ENCODE results near the gene CPAMD8.

The CPAMD8 gene

DNA sequence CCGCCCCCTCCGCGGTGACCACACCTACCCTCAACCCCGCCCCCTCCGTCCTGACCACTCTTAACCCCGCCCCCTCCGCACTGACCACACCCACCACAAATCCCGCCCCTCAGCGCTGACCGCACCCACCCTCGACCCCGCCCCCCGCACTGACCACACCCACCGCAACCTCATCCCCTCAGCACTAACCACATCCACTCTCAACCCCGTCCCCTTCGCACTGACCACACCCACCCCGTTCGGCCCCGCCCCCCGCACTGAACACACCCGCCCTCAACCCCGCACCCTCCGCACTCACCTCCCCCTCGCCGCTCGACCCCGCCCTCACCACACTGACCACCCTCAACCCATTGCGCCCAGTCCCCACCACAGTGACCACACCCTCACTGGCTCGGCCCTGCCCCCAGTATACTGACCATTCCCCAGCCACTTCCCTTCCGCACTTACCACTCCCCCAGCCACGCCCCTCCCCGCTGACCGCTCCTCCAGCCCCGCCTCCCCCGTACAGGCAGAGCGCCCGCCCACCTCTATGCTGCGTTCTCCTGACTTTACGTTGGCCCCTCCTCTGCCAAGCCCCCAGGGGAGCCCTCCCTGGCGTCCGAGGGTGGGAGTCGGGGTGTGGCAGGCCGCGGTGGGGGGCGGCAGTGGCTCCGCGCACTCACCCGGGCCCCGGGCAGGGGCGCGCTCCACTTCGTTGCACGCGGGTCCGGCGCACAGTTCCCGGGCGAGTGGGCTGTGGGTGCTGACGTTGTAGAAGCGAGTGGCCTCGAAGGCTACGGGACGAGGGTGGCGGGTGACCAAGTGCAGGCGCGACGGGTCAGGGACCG lies 129.4 kb downstream of the CPAMD8 start:
- DNase-seq, result peak; percentile 99
- H3K14ac ChIP-seq (ENCODE audit: low read length in 2 of 2), result peak overlapping the region in 1 of 2 experiments; percentile 90
- H2BK12ac ChIP-seq (ENCODE audit: low read length in 2 of 2), result peak overlapping the region in 1 of 2 experiments; percentile 88
- H3K9ac ChIP-seq (ENCODE audit: low read length), result no peak overlapping the region
- peak overlapping the region; percentile 98 for H2AFZ ChIP-seq (ENCODE audit: low read depth, low read length)
- peak overlapping the region; percentile 47 to 60 for H3K4me3 ChIP-seq (ENCODE audit: insufficient read depth in 1 of 2, low read depth in 1 of 2, low read length in 2 of 2)
- peak overlapping the region; percentile 92 to 97 for H3K18ac ChIP-seq (ENCODE audit: low read depth in 1 of 2, low read length in 2 of 2)
- peak overlapping the region; percentile 85 to 86 for H3K4ac ChIP-seq (ENCODE audit: low read depth in 1 of 2, low read length in 2 of 2)
- WGBS, result 2% methylated on average over 56 of the region's 68 CpGs
- H3K27me3 ChIP-seq (ENCODE audit: control insufficient read depth in 1 of 2, insufficient read depth in 1 of 2, low read length in 2 of 2), result peaks cover 5 to 40% of the 10 kb centered on the region in 2 experiments
- H3K4me1 ChIP-seq (ENCODE audit: control insufficient read depth, insufficient read depth, low read depth, low read length), result peaks cover 15% of the 10 kb centered on the region
- H4K91ac ChIP-seq (ENCODE audit: low read length), result peak overlapping the region; percentile 92
- H3K79me1 ChIP-seq (replicated peaks; ENCODE audit: low read length, poor library complexity, severe bottlenecking), result no peaks in the 10 kb centered on the region
- H2AK5ac ChIP-seq (ENCODE audit: low read length, severe bottlenecking), result no peak overlapping the region
- peak overlapping the region; percentile 96 for H4K8ac ChIP-seq (ENCODE audit: low read length)
- H3K4me2 ChIP-seq (ENCODE audit: low read length, poor library complexity, severe bottlenecking), result peak overlapping the region; percentile 85
- no peaks in the 10 kb centered on the region for H3K9me3 ChIP-seq (ENCODE audit: control insufficient read depth, low read length)
- peak overlapping the region; percentile 89 for H2BK120ac ChIP-seq (ENCODE audit: low read depth, low read length)
- no peak overlapping the region for H3K27ac ChIP-seq (ENCODE audit: low read length, poor library complexity, severe bottlenecking)
- H3K36me3 ChIP-seq (ENCODE audit: control insufficient read depth in 1 of 2, insufficient read depth in 2 of 2, low read depth in 1 of 2, low read length in 2 of 2), result no peaks in the 10 kb centered on the region
- no peak overlapping the region for H2BK5ac ChIP-seq (ENCODE audit: low read depth, low read length, poor library complexity, severe bottlenecking)
- peak overlapping the region; percentile 36 for H2BK15ac ChIP-seq (ENCODE audit: low read depth, poor library complexity, severe bottlenecking)
- peak overlapping the region in 1 of 2 experiments; percentile 91 for H3K23ac ChIP-seq (ENCODE audit: low read length in 2 of 2)

DNA sequence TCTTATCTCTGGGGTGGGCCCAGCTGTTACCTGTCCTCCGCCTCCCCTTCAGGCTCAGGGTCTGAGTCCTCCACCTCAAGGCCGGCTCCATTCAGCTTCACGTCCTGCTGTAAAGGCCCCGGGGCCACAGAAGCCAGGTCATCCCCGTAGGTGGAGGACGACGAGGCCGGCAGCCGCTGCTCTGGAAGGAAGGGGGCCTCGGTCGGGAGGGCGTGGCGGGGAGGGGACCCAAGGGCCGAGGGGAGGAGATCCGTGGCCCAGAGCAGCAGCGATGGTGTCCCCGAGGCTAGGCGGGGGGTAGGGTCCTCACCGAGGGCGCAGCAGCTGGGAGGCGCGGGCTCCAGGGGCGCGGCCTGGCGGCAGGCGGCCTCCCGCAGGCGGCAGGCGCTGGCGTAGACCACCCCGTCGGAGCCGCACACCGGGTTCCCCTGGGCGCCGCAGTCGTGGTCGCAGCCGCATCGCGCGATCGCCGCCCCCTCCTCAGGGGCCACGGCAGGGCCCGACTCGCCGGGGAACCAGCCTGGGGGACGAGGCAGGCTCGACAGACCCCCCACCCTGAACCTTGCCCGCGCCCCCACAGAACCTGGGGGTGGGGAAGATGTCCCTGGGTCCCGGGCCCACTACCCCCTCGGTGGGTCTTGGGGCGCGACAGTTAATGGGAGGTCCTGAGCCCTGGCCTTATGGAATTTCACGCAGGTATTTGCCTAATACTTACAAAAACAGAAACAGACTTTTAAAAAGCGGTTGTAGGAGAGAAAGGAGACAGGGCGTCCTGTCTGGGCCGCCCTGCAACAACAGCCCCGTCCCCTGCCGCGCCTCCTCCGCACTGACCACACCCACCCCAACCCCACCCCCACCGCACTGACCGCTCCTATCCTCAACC lies 130.2 kb downstream of the CPAMD8 start:
- H3K4me3 ChIP-seq (ENCODE audit: insufficient read depth in 1 of 2, low read depth in 1 of 2, low read length in 2 of 2), result peak overlapping the region; percentile 48 to 53
- peaks cover 5 to 48% of the 10 kb centered on the region in 2 experiments for H3K27me3 ChIP-seq (ENCODE audit: control insufficient read depth in 1 of 2, insufficient read depth in 1 of 2, low read length in 2 of 2)
- WGBS, result under 1% methylated on average over 38 of the region's 66 CpGs
- peak overlapping the region; percentile 76 for H3K4me2 ChIP-seq (ENCODE audit: low read length, poor library complexity, severe bottlenecking)
- no peak overlapping the region for H3K27ac ChIP-seq (ENCODE audit: low read length, poor library complexity, severe bottlenecking)
- peak overlapping the region in 1 of 2 experiments; percentile 91 for H3K23ac ChIP-seq (ENCODE audit: low read length in 2 of 2)
- peak overlapping the region; percentile 87 for H4K8ac ChIP-seq (ENCODE audit: low read length)
- H4K91ac ChIP-seq (ENCODE audit: low read length), result peak overlapping the region; percentile 95
- no peaks in the 10 kb centered on the region for H3K79me1 ChIP-seq (replicated peaks; ENCODE audit: low read length, poor library complexity, severe bottlenecking)
- no peaks in the 10 kb centered on the region for H3K9me3 ChIP-seq (ENCODE audit: control insufficient read depth, low read length)
- H2BK15ac ChIP-seq (ENCODE audit: low read depth, poor library complexity, severe bottlenecking), result peak overlapping the region; percentile 95
- DNase-seq, result no peak
- peak overlapping the region; percentile 87 to 91 for H2BK12ac ChIP-seq (ENCODE audit: low read length in 2 of 2)
- H2BK5ac ChIP-seq (ENCODE audit: low read depth, low read length, poor library complexity, severe bottlenecking), result no peak overlapping the region
- H3K4ac ChIP-seq (ENCODE audit: low read depth in 1 of 2, low read length in 2 of 2), result peak overlapping the region; percentile 90 to 92
- no peak overlapping the region for H2AK5ac ChIP-seq (ENCODE audit: low read length, severe bottlenecking)
- H3K14ac ChIP-seq (ENCODE audit: low read length in 2 of 2), result peak overlapping the region in 1 of 2 experiments; percentile 98
- H2BK120ac ChIP-seq (ENCODE audit: low read depth, low read length), result peak overlapping the region; percentile 94
- H3K18ac ChIP-seq (ENCODE audit: low read depth in 1 of 2, low read length in 2 of 2), result peak overlapping the region; percentile 91 to 96
- H3K4me1 ChIP-seq (ENCODE audit: control insufficient read depth, insufficient read depth, low read depth, low read length), result peaks cover 15% of the 10 kb centered on the region
- peak overlapping the region; percentile 19 for H2AFZ ChIP-seq (ENCODE audit: low read depth, low read length)
- no peaks in the 10 kb centered on the region for H3K36me3 ChIP-seq (ENCODE audit: control insufficient read depth in 1 of 2, insufficient read depth in 2 of 2, low read depth in 1 of 2, low read length in 2 of 2)
- H3K9ac ChIP-seq (ENCODE audit: low read length), result no peak overlapping the region

DNA sequence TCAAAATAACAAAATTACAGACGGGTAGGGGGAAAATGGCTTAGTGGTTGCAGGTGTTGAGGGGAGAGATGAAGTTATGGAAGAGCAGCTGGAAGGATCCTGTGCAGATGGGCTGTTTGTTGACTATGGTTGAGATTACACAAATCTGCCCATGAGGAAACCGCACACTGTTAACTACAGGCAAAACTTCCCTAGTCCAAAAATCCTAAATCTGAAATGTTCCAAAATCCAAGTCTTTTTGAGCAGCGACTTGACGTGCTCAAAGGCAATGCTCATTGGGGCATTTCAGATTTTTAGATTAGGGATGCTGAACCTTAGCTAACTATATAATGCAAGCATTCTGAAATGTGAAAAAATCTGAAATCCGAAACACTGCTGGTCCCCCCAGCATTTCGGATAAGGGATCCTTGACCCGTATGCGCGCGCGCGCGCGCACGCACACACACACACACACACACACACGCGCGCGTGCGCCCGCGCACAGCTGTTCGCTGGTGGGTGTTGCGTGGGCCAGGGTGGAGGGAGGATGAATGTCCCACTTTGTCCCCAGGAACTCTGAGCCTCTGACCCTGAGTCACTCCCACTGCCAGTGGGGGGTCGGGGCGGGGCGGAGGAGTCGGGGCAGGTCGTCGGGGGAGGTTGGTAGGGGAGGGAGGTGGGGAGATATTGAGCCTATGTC lies 131.0 kb downstream of the CPAMD8 start:
- Histone ChIP-seq H2BK5ac (ENCODE audit: low read depth, low read length, poor library complexity, severe bottlenecking) (no peak overlapping the region), H3K79me1 (replicated peaks; ENCODE audit: low read length, poor library complexity, severe bottlenecking) (no peaks in the 10 kb centered on the region), H3K4ac (ENCODE audit: low read depth in 1 of 2, low read length in 2 of 2) (peak overlapping the region; percentile 29 to 92), H3K18ac (ENCODE audit: low read depth in 1 of 2, low read length in 2 of 2) (peak overlapping the region; percentile 77 to 96), H3K9ac (ENCODE audit: low read length) (no peak overlapping the region), H2AK5ac (ENCODE audit: low read length, severe bottlenecking) (no peak overlapping the region), H4K91ac (ENCODE audit: low read length) (peak overlapping the region; percentile 95), H4K8ac (ENCODE audit: low read length) (peak overlapping the region; percentile 87), H2AFZ (ENCODE audit: low read depth, low read length) (no peak overlapping the region), H3K27ac (ENCODE audit: low read length, poor library complexity, severe bottlenecking) (no peak overlapping the region), H3K9me3 (ENCODE audit: control insufficient read depth, low read length) (no peaks in the 10 kb centered on the region), H3K14ac (ENCODE audit: low read length in 2 of 2) (no peak overlapping the region), H3K4me1 (ENCODE audit: control insufficient read depth, insufficient read depth, low read depth, low read length) (peaks cover 15% of the 10 kb centered on the region), H3K36me3 (ENCODE audit: control insufficient read depth in 1 of 2, insufficient read depth in 2 of 2, low read depth in 1 of 2, low read length in 2 of 2) (no peaks in the 10 kb centered on the region), H3K23ac (ENCODE audit: low read length in 2 of 2) (no peak overlapping the region), H2BK120ac (ENCODE audit: low read depth, low read length) (peak overlapping the region; percentile 94), H2BK15ac (ENCODE audit: low read depth, poor library complexity, severe bottlenecking) (peak overlapping the region; percentile 95), H3K27me3 (ENCODE audit: control insufficient read depth in 1 of 2, insufficient read depth in 1 of 2, low read length in 2 of 2) (peaks cover 5 to 48% of the 10 kb centered on the region in 2 experiments), H3K4me3 (ENCODE audit: insufficient read depth in 1 of 2, low read depth in 1 of 2, low read length in 2 of 2) (no peak overlapping the region), H3K4me2 (ENCODE audit: low read length, poor library complexity, severe bottlenecking) (no peak overlapping the region), H2BK12ac (ENCODE audit: low read length in 2 of 2) (no peak overlapping the region)
- DNase-seq, result peak; percentile 58
- 46% methylated on average over 20 of the region's 30 CpGs for WGBS

Data from mesenchymal stem cell (in vitro differentiated cells and primary cell).